HG03139 (cell line): ENCODE measurements around the gene ADAMTS8.

Source experiments
- ATAC-seq: cut with Tn5 transposase; IDR thresholded peaks from one replicate; pipeline ENCODE4 v1.9.1; 2021; ENCODE audit not compliant: unreplicated experiment

ADAMTS8 gene

GRCh38 chr11:130421199-130421585 is 7.2 kb downstream of the ADAMTS8 start:
- ATAC-seq, result no peak

GRCh38 chr11:130420478-130421198 is 7.8 kb downstream of the ADAMTS8 start:
- no peak for ATAC-seq

GRCh38 chr11:130418756-130419155 is 9.7 kb downstream of the ADAMTS8 start:
- ATAC-seq, result no peak

GRCh38 chr11:130418210-130418609 is 10.2 kb downstream of the ADAMTS8 start:
- ATAC-seq, result no peak

- no peak for ATAC-seq
These were observed 11.5 kb downstream of the ADAMTS8 start for GRCh38 chr11:130416906-130417305.

GRCh38 chr11:130416530-130416882 is 11.9 kb downstream of the ADAMTS8 start:
- no peak for ATAC-seq

- no peak for ATAC-seq
These were observed 12.5 kb downstream of the ADAMTS8 start for GRCh38 chr11:130415731-130416529.

- no peak for ATAC-seq
These were observed 14.0 kb downstream of the ADAMTS8 start for GRCh38 chr11:130414107-130415080.

GRCh38 chr11:130413405-130414106 is 14.9 kb downstream of the ADAMTS8 start:
- no peak for ATAC-seq

- ATAC-seq, result no peak
These were observed 17.2 kb downstream of the ADAMTS8 start for GRCh38 chr11:130411223-130411622.

- ATAC-seq, result no peak
These were observed 18.6 kb downstream of the ADAMTS8 start for GRCh38 chr11:130409594-130410388.

- no peak for ATAC-seq
These were observed 19.5 kb downstream of the ADAMTS8 start for GRCh38 chr11:130408901-130409300.

GRCh38 chr11:130408401-130408890 is 20.0 kb downstream of the ADAMTS8 start:
- ATAC-seq, result no peak

GRCh38 chr11:130407978-130408377 is 20.4 kb downstream of the ADAMTS8 start:
- ATAC-seq, result no peak

- ATAC-seq, result no peak
These were observed 23.0 kb downstream of the ADAMTS8 start for GRCh38 chr11:130405428-130405827.

- no peak for ATAC-seq
These were observed 23.7 kb downstream of the ADAMTS8 start for GRCh38 chr11:130404727-130405126.

GRCh38 chr11:130403967-130404366 is 24.4 kb downstream of the ADAMTS8 start:
- no peak for ATAC-seq

GRCh38 chr11:130403271-130403804 is 25.1 kb downstream of the ADAMTS8 start:
- ATAC-seq, result no peak

- no peak for ATAC-seq
These were observed 25.8 kb downstream of the ADAMTS8 start for GRCh38 chr11:130402570-130402969.
